HUES48 (cell line): ENCODE results near the gene MPEG1.

Experiments used
- H3K27ac ChIP-seq: one replicate; pipeline ENCODE4 v1.7.0; 2013; ENCODE audit warnings: low read depth, low read length, inconsistent platforms
- H3K27me3 ChIP-seq: 2 replicates; pipeline ENCODE4 v1.6.1; 2013; ENCODE audit warnings: mild to moderate bottlenecking, low read length; ENCODE audit not compliant: control insufficient read depth, insufficient read depth
- H3K36me3 ChIP-seq: 2 replicates; pipeline ENCODE4 v1.6.1; 2013; ENCODE audit warnings: low read length; ENCODE audit not compliant: control insufficient read depth, insufficient read depth
- H3K4me1 ChIP-seq: 2 replicates; pipeline ENCODE4 v1.6.1; 2013; ENCODE audit warnings: mild to moderate bottlenecking, low read length; ENCODE audit not compliant: control insufficient read depth, insufficient read depth
- H3K4me3 ChIP-seq: 2 replicates; pipeline ENCODE4 v1.5.1; 2013; ENCODE audit warnings: mild to moderate bottlenecking, low read depth, low read length
- H3K9ac ChIP-seq: 2 replicates; pipeline ENCODE4 v1.6.1; 2013; ENCODE audit warnings: mild to moderate bottlenecking, low read depth, low read length, moderate library complexity
- H3K9me3 ChIP-seq: 2 replicates; pipeline ENCODE4 v1.6.1; 2013; ENCODE audit warnings: low read length; ENCODE audit not compliant: control insufficient read depth, insufficient read depth

MPEG1 gene

DNA sequence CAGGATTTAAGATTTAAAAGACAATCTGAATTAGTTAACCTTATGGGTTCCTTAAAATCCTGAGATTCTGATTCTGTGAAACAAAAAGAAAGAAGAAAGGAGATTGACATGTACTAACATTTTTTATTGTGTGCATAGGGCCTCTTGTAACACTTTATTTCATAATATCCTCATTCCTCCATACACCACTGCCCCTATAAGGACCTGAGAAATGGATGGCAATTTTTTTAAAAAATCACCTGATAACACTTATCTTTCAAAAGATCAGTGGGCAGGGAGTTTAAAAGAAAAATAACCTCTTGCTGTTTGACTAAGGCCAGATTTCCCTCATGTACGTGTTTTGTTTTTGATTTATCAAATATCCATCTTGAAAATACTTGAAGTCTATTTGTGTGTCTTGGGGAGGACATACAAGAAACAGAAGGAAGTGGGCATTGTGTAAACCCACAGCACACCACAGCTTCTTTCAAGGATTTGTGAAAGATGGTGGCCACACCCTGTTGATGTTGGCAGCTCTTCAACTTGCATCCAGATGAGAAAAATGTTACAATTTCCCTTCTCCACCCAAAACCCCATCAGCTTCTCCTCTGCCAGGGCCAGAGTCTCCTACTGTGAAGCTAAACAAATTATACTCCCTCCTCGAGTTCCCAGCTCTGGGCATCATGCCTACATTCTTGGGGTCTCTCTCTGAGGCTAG lies 35.0 kb upstream of the MPEG1 start:
- peaks cover 2% of the 10 kb centered on the region; the same call in 1 of the 2 replicates for H3K4me1 ChIP-seq
- no peak overlapping the region for H3K4me3 ChIP-seq
- no peaks in the 10 kb centered on the region for H3K36me3 ChIP-seq
- no peaks in the 10 kb centered on the region for H3K27me3 ChIP-seq
- peaks cover 18% of the 10 kb centered on the region; the same call in 1 of the 2 replicates for H3K9me3 ChIP-seq
- no peak overlapping the region for H3K9ac ChIP-seq
- no peak overlapping the region for H3K27ac ChIP-seq

DNA sequence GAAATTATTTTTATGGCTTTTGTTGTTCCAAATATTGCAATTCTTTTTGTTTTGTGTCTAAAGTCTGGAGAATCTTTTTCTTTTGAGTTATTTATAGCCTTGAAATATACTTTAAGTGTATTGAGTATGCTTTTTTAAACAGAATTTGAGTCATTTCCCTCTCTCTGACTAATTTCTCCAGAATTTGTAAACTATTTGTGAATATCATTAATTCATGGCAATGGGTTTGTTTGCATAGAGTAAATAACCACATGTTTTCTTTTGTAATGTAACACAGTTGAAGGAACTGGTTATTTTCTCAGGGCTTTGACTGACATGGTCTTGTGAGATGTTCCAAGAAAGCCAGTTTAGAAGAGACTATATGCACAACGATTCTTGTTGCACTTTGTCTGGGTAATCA lies 30.9 kb upstream of the MPEG1 start:
- Histone ChIP-seq H3K4me3 (no peak overlapping the region), H3K9ac (no peak overlapping the region), H3K27me3 (no peaks in the 10 kb centered on the region), H3K27ac (no peak overlapping the region), H3K36me3 (no peaks in the 10 kb centered on the region), H3K9me3 (peaks cover 46% of the 10 kb centered on the region), H3K4me1 (no peaks in the 10 kb centered on the region)

DNA sequence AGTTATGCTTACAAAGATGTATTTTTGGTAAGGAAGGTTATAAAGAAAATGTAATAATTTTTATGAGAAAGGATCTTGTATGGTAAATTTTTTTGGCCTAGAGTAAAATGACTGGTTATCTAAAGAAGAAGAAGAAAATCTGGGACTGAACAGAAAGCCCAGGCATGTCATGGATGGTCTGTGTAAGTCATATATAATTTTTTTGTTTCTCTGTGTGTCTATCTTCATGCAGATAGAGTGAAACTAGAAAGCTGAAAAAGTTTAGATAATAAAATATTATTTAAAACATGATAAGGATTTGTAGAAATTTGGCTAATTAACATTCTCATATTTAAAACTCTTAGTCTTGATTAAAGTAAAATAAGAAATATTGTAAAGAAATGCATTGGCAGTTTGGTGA lies 27.6 kb upstream of the MPEG1 start:
- peaks cover 58% of the 10 kb centered on the region for H3K9me3 ChIP-seq
- no peaks in the 10 kb centered on the region for H3K27me3 ChIP-seq
- no peaks in the 10 kb centered on the region for H3K36me3 ChIP-seq

DNA sequence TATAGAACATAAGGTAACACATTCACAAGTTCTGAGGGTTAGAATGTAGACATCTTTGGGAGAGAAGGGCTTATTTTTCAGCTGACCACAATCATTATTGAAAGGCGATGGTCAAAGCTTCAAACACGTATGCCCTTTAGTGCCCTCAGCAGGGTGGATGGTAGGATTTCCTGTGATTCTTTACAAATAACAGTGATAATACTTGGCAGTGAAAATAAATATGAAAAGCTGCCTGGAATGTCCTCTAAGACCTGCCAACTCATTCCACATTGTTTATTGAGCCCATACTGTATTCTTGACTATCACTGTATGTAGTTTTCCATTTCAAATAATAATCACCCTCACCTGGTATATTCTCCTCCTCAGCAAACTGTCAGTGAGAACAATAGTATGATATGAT lies 13.7 kb upstream of the MPEG1 start:
- no peaks in the 10 kb centered on the region for H3K27me3 ChIP-seq
- no peak overlapping the region for H3K4me3 ChIP-seq
- H3K9ac ChIP-seq: no peak overlapping the region
- H3K36me3 ChIP-seq: no peaks in the 10 kb centered on the region
- peaks cover 3% of the 10 kb centered on the region; the same call in 1 of the 2 replicates for H3K9me3 ChIP-seq
- H3K27ac ChIP-seq: no peak overlapping the region
- no peaks in the 10 kb centered on the region for H3K4me1 ChIP-seq

More for the DNA sequence above, 27.6 kb upstream of the MPEG1 start:
- no peak overlapping the region for H3K9ac ChIP-seq
- no peak overlapping the region for H3K27ac ChIP-seq
- no peaks in the 10 kb centered on the region for H3K4me1 ChIP-seq
- no peak overlapping the region for H3K4me3 ChIP-seq

DNA sequence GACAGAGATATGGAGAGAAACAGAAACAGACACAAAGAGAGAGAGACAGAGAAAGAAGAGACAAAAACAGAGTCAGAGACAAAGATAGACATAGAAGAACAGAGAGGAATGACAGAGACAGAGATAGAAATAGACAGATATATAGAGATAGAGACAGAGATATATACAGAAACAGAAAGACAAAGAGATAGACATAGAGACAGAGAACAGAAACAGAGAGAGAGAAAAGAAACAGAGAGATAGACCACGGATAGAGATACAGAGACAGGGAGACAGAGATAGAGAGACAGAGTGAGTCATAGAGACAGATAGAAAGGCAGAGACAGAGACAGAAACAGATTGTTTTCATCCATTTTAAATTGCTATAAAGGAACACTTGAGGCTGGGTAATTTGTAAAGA lies 12.3 kb upstream of the MPEG1 start:
- no peak overlapping the region for H3K4me3 ChIP-seq
- no peaks in the 10 kb centered on the region for H3K27me3 ChIP-seq
- no peaks in the 10 kb centered on the region for H3K4me1 ChIP-seq
- no peaks in the 10 kb centered on the region for H3K36me3 ChIP-seq
- H3K9ac ChIP-seq: no peak overlapping the region
- H3K27ac ChIP-seq: no peak overlapping the region
- H3K9me3 ChIP-seq: peaks cover 3% of the 10 kb centered on the region; the same call in 1 of the 2 replicates

DNA sequence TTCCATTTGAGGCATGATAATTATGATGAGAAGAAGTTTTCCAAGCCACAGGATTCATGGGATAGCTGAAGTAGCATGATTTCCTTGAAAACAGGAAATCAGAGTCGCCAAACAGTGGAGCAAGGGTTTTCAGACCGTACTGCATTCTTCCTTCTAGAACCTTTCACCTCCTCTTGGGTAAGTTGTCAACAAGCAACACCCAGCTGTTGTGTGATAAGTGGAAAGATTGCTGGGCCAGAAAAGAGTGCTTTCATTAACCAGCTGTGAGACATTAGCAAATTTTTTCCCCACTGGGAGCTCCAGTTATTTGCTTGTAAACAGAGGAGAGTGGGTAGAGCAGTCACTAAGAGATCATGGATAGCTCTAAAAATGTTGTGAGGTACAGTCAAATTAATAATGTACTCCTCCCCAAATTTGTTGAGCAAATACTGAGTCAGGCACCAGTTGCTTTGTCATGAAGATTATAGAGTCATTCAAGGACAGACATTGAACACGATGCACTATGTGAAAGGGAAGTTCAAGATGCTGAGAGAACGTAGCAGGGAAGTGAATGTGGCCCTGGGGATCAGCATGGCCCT lies 11.7 kb upstream of the MPEG1 start:
- Histone ChIP-seq H3K4me3 (no peak overlapping the region), H3K9ac (no peak overlapping the region), H3K4me1 (no peaks in the 10 kb centered on the region), H3K36me3 (no peaks in the 10 kb centered on the region), H3K27ac (no peak overlapping the region), H3K9me3 (peaks cover 1% of the 10 kb centered on the region; the same call in 1 of the 2 replicates), H3K27me3 (no peaks in the 10 kb centered on the region)

GRCh38 chr11:59223611-59224010 lies 10.9 kb upstream of the MPEG1 start:
- Histone ChIP-seq H3K9me3 (no peaks in the 10 kb centered on the region; the same call in 1 of the 2 replicates), H3K27me3 (no peaks in the 10 kb centered on the region), H3K4me1 (no peaks in the 10 kb centered on the region), H3K27ac (no peak overlapping the region), H3K36me3 (no peaks in the 10 kb centered on the region), H3K4me3 (no peak overlapping the region), H3K9ac (no peak overlapping the region)

GRCh38 chr11:59223177-59223576 lies 10.4 kb upstream of the MPEG1 start:
- H3K4me3 ChIP-seq: no peak overlapping the region
- no peaks in the 10 kb centered on the region for H3K4me1 ChIP-seq
- H3K27ac ChIP-seq: no peak overlapping the region
- no peak overlapping the region for H3K9ac ChIP-seq
- no peaks in the 10 kb centered on the region for H3K9me3 ChIP-seq
- H3K27me3 ChIP-seq: no peaks in the 10 kb centered on the region
- no peaks in the 10 kb centered on the region for H3K36me3 ChIP-seq

DNA sequence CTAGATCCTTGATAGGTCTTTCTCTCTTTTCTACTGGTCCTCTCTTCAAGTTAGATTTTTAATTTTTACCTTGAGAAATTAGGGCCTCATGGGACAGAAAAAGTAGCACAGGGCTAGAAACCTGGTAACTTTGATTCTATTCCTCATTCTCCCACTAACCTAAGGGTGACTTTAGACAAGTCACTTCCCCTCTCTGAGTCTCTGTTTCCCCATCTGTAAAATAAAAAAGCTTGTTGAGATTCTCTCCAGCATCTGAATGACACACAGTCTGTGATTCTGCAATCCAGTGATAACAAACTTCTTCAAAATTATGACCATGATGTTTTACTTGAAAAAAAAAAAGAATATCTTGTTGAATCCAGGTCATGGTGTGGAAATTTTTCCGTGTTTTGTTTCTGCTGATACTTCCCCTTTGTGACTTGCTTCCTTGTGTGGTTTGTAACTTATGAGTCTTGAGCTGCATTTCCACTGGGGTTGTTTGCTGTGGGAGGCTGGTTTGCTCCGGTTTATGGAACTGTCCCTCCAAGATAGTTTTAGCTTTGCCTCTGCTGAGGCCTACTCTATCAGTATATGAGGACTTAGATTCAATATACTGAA lies 9.8 kb upstream of the MPEG1 start:
- H3K27ac ChIP-seq: no peak overlapping the region
- H3K4me3 ChIP-seq: no peak overlapping the region
- no peaks in the 10 kb centered on the region for H3K4me1 ChIP-seq
- H3K9me3 ChIP-seq: no peaks in the 10 kb centered on the region
- no peaks in the 10 kb centered on the region for H3K36me3 ChIP-seq
- no peak overlapping the region for H3K9ac ChIP-seq
- H3K27me3 ChIP-seq: no peaks in the 10 kb centered on the region

DNA sequence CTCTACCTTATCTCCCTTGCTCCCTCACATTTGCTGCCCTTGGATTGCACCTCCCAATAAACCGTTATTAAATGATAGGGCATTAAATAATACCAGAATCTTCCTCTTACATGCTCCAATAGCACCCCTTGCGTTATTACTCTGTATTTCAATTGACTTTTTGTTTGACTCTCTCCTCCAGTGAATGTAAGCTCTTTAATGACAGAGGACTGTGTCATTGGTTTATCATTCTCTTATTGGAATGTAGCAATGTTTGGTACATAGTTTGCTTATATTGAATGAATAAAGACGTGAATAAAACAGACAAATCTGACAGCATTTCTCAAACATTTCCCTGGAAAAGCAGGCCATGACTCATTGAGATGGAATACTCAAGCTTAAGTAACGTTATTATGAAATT lies 8.7 kb upstream of the MPEG1 start:
- H3K4me1 ChIP-seq: no peaks in the 10 kb centered on the region
- no peaks in the 10 kb centered on the region for H3K9me3 ChIP-seq
- H3K9ac ChIP-seq: no peak overlapping the region
- H3K27ac ChIP-seq: no peak overlapping the region
- no peak overlapping the region for H3K4me3 ChIP-seq
- H3K36me3 ChIP-seq: no peaks in the 10 kb centered on the region
- no peaks in the 10 kb centered on the region for H3K27me3 ChIP-seq

DNA sequence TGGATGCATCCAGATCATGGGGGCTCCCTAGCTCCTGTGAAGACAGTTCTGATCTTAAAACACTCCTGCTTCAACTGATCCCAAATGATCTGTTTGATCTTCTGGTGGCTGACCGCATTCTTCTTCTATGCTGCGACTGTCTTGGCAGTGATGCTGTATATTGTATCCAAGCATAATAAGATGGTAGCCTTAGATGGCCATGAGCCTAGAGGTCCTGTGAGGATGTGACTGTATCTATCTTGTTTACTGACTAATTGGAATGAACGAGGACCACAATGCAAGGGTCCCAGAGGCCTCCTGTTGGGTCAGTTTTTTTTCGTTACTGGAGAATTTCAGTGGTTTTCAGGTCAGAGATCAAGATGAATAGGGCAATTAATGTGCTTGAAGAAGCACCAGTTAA lies 7.1 kb upstream of the MPEG1 start:
- H3K4me3 ChIP-seq: no peak overlapping the region
- H3K9me3 ChIP-seq: no peaks in the 10 kb centered on the region
- H3K27ac ChIP-seq: no peak overlapping the region
- no peaks in the 10 kb centered on the region for H3K36me3 ChIP-seq
- H3K9ac ChIP-seq: no peak overlapping the region
- H3K27me3 ChIP-seq: no peaks in the 10 kb centered on the region
- no peaks in the 10 kb centered on the region for H3K4me1 ChIP-seq
